ENCODE data around the gene KAT6B.

The KAT6B gene

DNA sequence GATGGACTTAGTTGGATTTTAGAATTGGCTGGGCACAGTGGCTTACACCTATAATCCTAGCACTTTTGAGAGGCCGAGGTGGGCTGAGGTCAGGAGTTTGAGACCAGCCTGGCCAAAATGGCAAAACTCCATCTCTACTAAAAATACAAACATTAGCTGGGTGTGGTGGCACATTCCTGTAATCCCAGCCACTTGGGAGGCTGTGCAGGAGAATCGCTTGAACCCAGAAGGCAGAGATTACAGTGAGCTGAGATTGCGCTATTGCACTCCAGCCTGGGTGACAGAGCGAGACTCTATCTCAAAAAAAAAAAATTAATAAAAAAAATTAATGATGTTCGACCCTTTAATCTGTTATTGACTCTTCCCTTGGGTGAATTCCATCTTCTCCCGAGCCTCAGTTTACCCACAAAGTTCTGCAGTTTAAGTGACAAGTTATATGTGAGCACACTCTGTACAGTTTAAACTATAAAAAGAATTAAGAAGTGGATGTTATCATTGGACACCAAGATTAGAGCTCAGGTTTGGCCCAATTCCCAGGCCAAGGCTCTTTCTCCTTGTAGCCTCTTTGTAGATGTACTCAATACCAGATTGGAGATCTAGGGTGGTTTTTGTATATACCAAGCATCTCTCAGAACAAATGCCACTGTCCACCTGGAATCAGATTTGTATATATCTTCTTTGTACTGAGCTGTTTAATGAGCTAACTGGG lies 15.0 kb downstream of the KAT6B start:
- DNase-seq (ENCODE audit: low spot score) = no peak
- in situ Hi-C loops (cut with MboI; ENCODE audit: low pct_unique_long_range_greater_than_20kb, low sequenced_read_pairs, unreplicated experiment) = no loop called here
- TF ChIP-seq, protein P1, sequence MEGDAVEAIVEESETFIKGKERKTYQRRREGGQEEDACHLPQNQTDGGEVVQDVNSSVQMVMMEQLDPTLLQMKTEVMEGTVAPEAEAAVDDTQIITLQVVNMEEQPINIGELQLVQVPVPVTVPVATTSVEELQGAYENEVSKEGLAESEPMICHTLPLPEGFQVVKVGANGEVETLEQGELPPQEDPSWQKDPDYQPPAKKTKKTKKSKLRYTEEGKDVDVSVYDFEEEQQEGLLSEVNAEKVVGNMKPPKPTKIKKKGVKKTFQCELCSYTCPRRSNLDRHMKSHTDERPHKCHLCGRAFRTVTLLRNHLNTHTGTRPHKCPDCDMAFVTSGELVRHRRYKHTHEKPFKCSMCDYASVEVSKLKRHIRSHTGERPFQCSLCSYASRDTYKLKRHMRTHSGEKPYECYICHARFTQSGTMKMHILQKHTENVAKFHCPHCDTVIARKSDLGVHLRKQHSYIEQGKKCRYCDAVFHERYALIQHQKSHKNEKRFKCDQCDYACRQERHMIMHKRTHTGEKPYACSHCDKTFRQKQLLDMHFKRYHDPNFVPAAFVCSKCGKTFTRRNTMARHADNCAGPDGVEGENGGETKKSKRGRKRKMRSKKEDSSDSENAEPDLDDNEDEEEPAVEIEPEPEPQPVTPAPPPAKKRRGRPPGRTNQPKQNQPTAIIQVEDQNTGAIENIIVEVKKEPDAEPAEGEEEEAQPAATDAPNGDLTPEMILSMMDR (IDR thresholded peaks at IDR 0.05; ENCODE audit: extremely low read depth, insufficient read depth, missing control alignments) = no peak

DNA sequence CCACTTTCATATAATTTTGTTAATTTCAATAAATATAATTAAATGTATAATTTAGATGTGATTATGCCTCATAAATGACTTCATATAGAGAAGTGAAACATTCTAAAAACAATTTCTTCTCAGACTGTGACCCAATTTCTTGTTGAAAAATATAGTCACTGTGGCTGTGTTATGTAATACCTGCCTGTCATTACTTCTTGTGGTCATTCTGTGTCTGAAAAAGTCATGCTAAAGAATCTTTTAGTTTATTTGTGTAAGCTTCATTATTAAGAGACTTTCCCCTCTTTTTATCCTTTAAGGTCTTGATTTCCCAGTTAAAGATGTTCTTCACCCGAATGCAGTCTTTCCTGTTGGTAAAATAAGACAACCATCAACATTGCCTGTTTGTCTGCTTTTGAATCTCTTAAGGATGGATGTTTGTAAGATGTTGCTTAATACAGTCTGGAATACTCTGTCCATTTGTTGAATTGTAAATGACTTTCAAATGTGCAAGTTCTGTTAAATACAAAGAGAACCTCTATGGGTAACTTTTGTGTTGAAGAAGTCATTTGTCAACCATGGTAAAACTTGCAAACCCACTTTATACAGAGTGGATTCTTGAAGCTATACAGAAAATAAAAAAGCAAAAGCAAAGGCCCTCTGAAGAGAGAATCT lies 16.0 kb downstream of the KAT6B start:
- no peak for DNase-seq (ENCODE audit: low spot score)
- TF ChIP-seq, protein P1 (IDR thresholded peaks at IDR 0.05; ENCODE audit: extremely low read depth, insufficient read depth, missing control alignments) = no peak
- in situ Hi-C loops (cut with MboI; ENCODE audit: low pct_unique_long_range_greater_than_20kb, low sequenced_read_pairs, unreplicated experiment) = no loop called here

DNA sequence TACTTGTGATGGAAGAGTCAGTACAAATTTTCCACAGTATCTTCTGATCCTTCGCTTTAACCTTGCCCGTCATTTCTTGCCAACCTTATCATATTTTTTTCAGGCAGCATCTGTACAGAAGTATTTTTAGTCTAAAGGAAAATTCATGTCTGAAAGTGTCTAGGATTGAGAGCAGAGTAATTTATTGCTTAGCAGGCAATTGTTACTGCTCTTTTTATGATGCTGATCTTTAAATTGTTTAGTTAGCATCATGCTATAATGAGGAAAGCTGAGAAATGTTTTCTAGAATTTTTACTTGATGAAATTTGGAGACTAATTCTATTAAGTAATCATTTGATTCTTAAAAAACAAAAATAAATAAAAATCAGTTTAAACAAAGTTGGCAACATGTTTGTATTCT lies 20.6 kb downstream of the KAT6B start:
- DNase-seq (ENCODE audit: low spot score) = no peak
- in situ Hi-C loops (cut with MboI; ENCODE audit: low pct_unique_long_range_greater_than_20kb, low sequenced_read_pairs, unreplicated experiment) = no loop called here
- TF ChIP-seq, protein P1 (IDR thresholded peaks at IDR 0.05; ENCODE audit: extremely low read depth, insufficient read depth, missing control alignments) = no peak

DNA sequence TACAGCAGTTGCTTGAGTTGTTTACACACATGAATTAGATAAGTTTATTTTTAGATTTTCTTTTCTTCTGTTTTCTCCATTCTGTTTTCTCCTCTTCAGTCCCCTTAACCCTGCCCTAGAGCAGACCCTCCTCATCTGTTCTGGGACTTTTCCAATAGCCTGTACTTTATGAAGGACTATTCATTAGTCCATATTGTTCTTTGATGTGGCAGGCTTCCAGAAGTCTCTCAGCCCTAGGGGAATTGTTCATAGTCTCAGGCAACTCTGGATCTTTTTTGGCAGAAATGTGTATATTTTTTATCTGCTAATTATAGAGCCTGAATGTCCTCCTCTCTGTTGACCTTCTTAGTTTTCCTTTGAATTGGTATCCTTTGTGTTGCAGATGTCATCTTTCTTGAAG lies 25.4 kb downstream of the KAT6B start:
- TF ChIP-seq, protein P1 (IDR thresholded peaks at IDR 0.05; ENCODE audit: extremely low read depth, insufficient read depth, missing control alignments) = no peak
- no peak for DNase-seq (ENCODE audit: low spot score)
- in situ Hi-C loops (cut with MboI; ENCODE audit: low pct_unique_long_range_greater_than_20kb, low sequenced_read_pairs, unreplicated experiment) = no loop called here

DNA sequence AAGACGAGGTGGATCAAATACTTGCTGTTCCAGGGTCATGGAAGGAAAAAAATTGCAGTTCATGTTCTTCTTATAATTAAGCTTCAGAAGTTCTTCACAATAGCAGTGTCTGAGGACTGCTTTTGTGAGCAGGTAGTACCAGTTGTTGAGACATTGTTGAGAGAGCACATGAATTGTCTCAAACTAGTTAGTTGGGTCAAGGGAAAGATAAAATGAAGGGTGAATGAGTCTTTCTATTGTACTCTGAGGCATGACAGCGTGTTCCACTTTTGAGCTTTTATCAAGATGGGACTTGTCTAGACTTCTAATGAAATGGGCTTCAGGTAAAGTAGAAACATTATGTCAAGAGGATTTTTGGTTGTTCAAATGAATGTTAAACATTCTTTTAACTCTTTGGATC lies 26.0 kb downstream of the KAT6B start:
- in situ Hi-C loops (cut with MboI; ENCODE audit: low pct_unique_long_range_greater_than_20kb, low sequenced_read_pairs, unreplicated experiment) = no loop called here
- DNase-seq (ENCODE audit: low spot score) = no peak
- TF ChIP-seq, protein P1 (IDR thresholded peaks at IDR 0.05; ENCODE audit: extremely low read depth, insufficient read depth, missing control alignments) = no peak

DNA sequence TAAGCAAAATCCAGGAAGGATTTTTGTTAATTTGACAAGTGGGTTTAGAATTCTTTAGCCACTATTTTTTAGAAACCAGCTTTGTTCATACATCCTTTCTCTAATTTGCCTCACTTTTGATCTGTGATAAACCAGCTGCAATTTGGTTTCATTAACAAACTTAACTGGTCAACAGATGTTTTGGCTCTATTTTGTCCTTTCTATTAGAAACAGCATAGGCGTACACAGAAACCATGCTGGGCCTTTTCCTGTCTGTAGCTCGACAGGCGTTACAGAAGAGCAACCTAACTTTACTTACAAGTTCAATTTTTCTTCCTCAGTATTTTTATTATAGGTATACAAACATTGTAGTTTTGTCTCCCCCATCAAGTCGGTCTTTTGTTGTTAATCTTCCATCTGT lies 28.2 kb downstream of the KAT6B start:
- no peak for DNase-seq (ENCODE audit: low spot score)
- TF ChIP-seq, protein P1 (IDR thresholded peaks at IDR 0.05; ENCODE audit: extremely low read depth, insufficient read depth, missing control alignments) = no peak
- in situ Hi-C loops (cut with MboI; ENCODE audit: low pct_unique_long_range_greater_than_20kb, low sequenced_read_pairs, unreplicated experiment) = no loop called here
